Urinary bladder (tissue), 4 donors: ENCODE data around the gene PPP1R2. TPM values are rescaled to one million over a fixed set of nuclear protein-coding genes. Genes with fewer than 3 reads are reported as not detected.

ENCODE experiments used
- DNase-seq: peaks from one replicate; pipeline ENCODE4 v3.0.0-alpha.2; 2015; ENCODE audit errors: extremely low spot score
- H3K27ac ChIP-seq: one replicate; pipeline ENCODE4 v1.5.1; 2013; ENCODE audit warnings: low read depth, mild to moderate bottlenecking, moderate library complexity
- H3K36me3 ChIP-seq: one replicate; pipeline ENCODE4 v1.6.1; 2013; ENCODE audit warnings: mild to moderate bottlenecking, moderate library complexity; ENCODE audit not compliant: insufficient read depth
- H3K4me1 ChIP-seq: one replicate; pipeline ENCODE4 v1.6.1; 2013; ENCODE audit warnings: mild to moderate bottlenecking, moderate library complexity; ENCODE audit not compliant: insufficient read depth
- H3K4me3 ChIP-seq: one replicate; pipeline ENCODE4 v1.5.1; 2013; ENCODE audit warnings: low read depth, low read length
- WGBS: extraction: QIAGEN DNeasy Blood & Tissue Kit; methylation state at CpG from one replicate; pipeline ENCODE4 v1.1.7; 2013; 5-methylcytosine and 5-hydroxymethylcytosine counted together
- polyA plus RNA-seq: library from polyadenylated mRNA; stranded (reverse); fragments of 200-250 nt; gene quantifications from one replicate; pipeline ENCODE4 v1.2.3, GENCODE V29; 2013
- total RNA-seq: library from RNA; depleted of rRNA; stranded (reverse); fragments of >200 nt; gene quantifications from one replicate; pipeline ENCODE4 v1.2.3, GENCODE V29; 2014
- donor health status: healthy with polysubstance abuse.
- donor health status: healthy.

The PPP1R2 gene
- total and polyA plus RNA-seq, 2 donors = 47.7 to 104 TPM

DNA sequence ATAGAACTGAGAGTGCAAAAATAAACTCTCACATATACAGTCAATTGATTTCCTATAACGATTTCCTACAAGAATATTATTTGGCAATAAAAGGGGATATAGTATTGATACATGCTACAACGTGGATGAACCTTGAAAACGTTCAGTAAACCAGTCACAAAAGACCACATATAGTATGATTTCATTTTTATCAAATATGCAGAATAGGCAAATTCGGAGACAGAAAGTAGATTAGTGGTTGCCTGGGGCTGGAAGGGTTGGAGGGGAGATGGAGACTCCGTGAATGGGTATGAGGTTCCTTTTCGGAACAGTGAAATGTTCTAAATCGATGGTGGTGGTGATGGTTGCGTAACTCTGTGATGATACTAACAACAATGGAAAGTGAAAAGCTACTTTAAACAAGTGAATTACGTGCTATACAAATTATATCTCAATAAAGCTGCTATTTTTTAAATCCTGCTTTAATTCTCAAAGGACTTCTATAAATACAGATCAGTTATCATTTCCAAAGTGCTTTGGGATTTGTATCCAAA is 34.6 kb upstream of the PPP1R2 start:
- no peak for DNase-seq
- H3K27ac ChIP-seq = no peak overlapping the region
- no peak overlapping the region for H3K4me3 ChIP-seq
- H3K4me1 ChIP-seq = no peaks in the 10 kb centered on the region
- no peaks in the 10 kb centered on the region for H3K36me3 ChIP-seq
- 77% methylated on average over 9 of the region's 9 CpGs for WGBS

DNA sequence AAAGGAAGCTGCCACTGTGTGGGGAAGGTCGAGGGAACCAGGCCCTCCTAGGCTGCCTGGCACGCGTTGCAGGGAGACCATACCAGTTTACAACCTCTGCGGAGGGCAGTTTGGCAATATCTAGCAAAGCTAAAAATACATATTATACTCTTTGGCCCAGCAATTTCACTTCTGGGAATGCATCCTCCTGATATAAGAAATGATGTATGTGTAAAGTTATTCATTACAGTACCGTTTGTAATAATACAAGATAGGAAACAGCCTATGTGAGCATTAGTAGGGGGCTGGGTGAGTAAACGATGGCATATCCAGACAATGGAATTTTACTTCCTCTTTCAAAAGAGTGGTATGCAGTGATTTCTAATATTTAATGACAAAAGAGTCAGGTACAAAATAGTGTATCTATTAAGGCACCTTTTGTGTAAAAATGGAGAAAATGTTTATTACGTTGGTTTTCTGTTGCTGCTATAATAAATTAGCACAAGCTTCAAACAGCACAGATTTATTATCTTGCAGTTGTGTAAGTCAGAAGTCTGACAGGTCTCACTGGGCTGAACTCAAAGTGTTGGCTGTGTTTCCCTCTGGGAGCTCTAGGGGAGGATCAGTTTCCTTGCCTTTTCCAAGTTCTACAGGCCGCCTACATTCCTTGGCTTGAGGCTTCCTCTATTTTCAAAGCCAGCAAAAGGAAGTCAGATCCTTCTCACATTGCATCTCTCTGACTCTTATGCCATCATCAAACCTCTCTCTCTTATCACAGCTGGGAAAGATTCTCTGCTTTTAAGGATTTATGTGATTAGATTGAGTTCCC is 31.6 kb upstream of the PPP1R2 start:
- H3K36me3 ChIP-seq = no peaks in the 10 kb centered on the region
- H3K27ac ChIP-seq = no peak overlapping the region
- no peak overlapping the region for H3K4me3 ChIP-seq
- no peaks in the 10 kb centered on the region for H3K4me1 ChIP-seq
- no peak for DNase-seq
- 80% methylated on average over 8 of the region's 8 CpGs for WGBS

DNA sequence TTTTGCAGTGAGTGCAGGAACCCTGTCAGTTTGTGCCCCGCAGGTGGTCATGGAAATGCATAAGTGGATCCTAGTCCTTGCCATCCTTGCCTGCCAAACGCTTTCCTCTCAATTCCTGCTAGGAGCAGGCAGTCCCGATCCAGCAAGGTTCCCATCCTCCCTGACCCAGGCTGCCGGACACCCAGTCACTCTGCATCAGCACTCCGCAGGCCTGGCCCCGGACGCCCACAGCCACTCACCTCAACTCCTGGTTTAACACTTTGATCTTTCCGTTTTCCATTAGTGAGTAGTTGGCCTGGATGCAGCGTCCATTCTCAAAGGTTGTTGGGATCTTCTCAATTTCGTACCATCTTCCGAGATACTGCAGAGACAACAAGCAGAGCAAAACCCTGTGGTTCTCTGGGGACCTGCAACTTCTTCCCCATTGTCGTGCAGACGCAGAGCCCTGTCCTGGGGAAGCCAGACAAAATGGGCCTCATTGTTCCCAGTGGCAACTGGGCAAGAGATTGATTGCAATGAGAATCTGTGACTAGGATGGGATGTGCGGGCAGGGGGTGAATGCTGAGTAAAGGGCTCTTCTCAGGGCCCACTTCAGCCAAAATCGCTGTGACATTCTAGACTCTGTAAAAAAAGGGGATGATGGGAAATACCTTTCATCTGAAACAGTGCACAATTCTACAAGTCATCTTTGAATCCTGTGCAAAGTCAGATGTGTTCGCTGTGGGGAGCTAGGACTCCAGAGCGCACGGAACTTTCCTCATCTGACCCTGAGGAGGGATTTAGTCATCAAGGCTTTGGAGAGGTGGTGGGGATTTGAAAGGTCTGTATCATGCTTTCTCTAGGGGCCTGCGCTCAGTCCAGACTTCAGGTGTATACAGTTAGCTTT is 30.7 kb upstream of the PPP1R2 start:
- WGBS = 94% methylated on average over 19 of the region's 19 CpGs

DNA sequence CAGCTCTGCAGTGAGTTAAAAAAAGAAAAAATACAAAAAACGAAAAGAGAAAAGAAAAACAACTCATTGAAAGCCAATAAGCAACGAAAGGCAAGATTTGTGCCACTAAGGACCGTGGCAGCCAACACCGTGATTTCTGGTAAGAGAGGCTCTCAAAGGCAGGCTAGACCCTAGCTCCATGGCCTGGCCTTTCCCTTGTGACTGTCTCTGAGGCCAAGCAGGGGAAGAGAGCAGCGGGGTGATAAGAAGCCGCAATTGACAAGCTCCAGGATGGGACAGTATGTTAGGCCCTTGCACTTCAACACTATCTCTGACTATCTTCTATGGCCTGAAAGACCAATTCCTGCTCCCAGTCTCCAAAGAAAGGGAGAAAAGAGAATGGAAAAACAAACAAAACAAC is 28.2 kb upstream of the PPP1R2 start:
- 76% methylated on average over 6 of the region's 6 CpGs for WGBS
- Histone ChIP-seq H3K36me3 (no peaks in the 10 kb centered on the region), H3K4me1 (no peaks in the 10 kb centered on the region), H3K27ac (no peak overlapping the region), H3K4me3 (no peak overlapping the region)
- DNase-seq = no peak

More for the DNA sequence above, 30.7 kb upstream of the PPP1R2 start:
- H3K36me3 ChIP-seq = no peaks in the 10 kb centered on the region
- H3K4me3 ChIP-seq = no peak overlapping the region
- DNase-seq = no peak
- H3K27ac ChIP-seq = no peak overlapping the region
- H3K4me1 ChIP-seq = no peaks in the 10 kb centered on the region

DNA sequence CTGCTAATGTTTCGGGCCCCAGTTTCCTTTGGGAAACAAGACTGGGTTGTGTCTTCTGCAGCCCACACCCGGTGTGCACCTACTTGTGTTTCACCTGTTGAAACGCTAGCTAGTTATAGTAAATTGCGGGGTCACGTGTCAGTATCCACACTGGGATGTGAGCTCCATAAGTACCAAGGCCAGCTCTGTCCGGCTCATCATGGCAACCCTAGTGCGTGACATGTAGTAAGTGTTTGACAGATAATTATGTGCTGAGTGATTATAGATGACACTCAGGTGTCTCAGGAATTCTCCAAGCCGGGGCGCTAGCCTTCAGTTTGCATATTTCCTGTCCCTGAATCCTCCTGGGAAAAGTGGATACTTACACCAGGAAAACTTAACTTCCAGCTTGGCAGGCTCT is 27.8 kb upstream of the PPP1R2 start:
- Histone ChIP-seq H3K36me3 (no peaks in the 10 kb centered on the region), H3K4me3 (no peak overlapping the region), H3K4me1 (no peaks in the 10 kb centered on the region), H3K27ac (no peak overlapping the region)
- 75% methylated on average over 9 of the region's 9 CpGs for WGBS
- no peak for DNase-seq

DNA sequence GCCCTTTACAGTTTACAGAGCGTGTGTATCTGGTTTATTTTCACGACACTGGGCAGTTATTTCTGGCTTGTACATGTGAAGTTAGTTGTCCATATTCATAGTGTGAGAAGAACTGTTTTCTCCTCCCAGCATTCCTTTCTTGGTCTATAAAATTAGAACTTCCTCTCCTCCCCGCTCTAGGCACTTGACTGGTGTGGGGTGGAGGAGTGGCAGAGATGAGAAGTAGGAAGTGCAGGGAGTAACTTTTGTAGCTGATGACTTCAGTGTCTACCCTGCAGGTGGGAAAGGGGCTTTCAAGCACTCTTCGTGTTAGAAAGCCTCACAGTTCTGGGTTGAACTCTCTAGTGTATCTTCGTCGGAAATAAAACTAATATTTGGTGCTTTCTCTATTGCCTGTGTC is 27.2 kb upstream of the PPP1R2 start:
- Histone ChIP-seq H3K4me1 (no peaks in the 10 kb centered on the region), H3K4me3 (no peak overlapping the region), H3K27ac (no peak overlapping the region), H3K36me3 (no peaks in the 10 kb centered on the region)
- DNase-seq = no peak
- WGBS = 72% methylated on average over 6 of the region's 6 CpGs

DNA sequence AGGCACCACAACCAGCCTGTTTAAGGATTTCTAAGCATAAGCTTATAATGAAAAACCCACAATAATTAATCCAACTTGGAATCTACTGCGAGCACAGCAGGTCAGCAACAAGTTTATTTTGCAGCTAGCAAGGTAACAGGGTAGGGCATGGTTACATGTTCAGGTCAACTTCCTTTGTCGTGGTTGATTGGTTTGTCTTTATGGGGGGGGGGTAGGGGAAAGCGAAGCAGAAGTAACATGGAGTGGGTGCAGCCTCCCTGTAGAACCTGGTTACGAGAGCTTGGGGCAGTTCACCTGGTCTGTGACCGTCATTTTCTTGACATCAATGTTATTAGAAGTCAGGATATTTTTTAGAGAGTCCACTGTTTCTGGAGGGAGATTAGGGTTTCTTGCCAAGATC is 25.5 kb upstream of the PPP1R2 start:
- H3K27ac ChIP-seq = no peak overlapping the region
- DNase-seq = no peak
- 78% methylated on average over 5 of the region's 5 CpGs for WGBS
- no peak overlapping the region for H3K4me3 ChIP-seq
- no peaks in the 10 kb centered on the region for H3K4me1 ChIP-seq
- H3K36me3 ChIP-seq = no peaks in the 10 kb centered on the region

DNA sequence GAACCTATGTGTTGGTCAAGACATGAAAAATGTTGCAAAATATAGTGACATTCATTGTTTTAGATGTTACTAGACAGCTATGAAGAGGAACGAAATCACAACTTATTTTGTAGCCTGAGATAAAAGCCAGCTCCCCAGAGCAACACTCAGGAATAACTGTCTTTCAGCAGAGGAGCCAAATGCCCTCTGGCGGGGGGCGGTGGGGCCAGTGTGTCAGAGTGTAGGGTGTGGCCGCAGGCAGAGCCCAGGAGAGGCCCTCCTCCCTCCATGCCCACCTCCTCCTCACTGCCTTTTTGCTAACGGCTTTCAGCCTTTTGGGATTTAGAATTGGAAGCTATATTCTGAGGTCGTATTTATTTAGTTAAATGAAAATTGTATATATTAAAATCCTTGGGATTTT is 23.7 kb upstream of the PPP1R2 start:
- no peak for DNase-seq
- no peaks in the 10 kb centered on the region for H3K4me1 ChIP-seq
- no peaks in the 10 kb centered on the region for H3K36me3 ChIP-seq
- 43% methylated on average over 6 of the region's 6 CpGs for WGBS
- H3K4me3 ChIP-seq = no peak overlapping the region
- H3K27ac ChIP-seq = no peak overlapping the region

DNA sequence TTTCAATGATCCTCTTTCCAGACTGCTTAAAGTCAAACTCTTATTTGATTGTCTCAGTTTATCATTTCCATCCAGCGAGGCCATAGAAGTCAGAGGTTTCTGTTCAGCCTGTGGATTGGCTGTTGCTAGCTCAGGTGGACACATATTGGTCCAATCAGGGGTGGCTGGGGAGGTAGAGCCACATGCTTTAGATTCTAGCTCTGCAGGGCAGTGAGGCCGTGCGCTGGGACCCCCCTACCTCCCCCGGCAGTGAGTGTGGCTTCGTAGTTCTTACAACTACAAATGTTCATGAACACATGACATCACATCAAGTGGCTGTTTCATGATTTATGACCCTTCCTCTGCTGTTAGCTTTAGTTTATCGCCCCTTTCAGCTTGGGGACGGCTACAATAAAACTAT is 22.6 kb upstream of the PPP1R2 start:
- Histone ChIP-seq H3K4me3 (no peak overlapping the region), H3K4me1 (no peaks in the 10 kb centered on the region), H3K27ac (no peak overlapping the region), H3K36me3 (no peaks in the 10 kb centered on the region)
- DNase-seq = no peak
- WGBS = 33% methylated on average over 7 of the region's 7 CpGs

DNA sequence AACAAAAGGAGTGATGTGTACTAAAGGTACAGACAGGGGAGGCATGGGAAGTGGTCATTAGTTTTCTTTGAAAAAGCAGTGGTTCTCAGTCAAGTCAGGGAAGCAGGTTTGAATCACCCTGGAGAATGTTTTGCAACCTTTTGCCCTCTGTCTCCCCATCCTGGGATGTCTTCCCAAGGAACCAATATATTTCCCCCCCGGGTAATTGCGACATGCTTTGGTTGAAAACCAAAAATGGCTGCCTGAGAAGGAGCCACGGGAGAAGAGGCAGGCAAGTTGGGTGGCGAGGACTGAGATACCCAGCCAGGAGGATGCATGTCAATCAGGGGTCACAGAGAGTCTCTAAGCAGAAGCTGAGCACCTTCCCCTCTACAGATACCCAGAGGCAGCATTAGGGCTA is 20.2 kb upstream of the PPP1R2 start:
- no peak for DNase-seq
- Histone ChIP-seq H3K27ac (no peak overlapping the region), H3K4me1 (no peaks in the 10 kb centered on the region), H3K4me3 (no peak overlapping the region), H3K36me3 (no peaks in the 10 kb centered on the region)
- WGBS = 86% methylated on average over 4 of the region's 4 CpGs

DNA sequence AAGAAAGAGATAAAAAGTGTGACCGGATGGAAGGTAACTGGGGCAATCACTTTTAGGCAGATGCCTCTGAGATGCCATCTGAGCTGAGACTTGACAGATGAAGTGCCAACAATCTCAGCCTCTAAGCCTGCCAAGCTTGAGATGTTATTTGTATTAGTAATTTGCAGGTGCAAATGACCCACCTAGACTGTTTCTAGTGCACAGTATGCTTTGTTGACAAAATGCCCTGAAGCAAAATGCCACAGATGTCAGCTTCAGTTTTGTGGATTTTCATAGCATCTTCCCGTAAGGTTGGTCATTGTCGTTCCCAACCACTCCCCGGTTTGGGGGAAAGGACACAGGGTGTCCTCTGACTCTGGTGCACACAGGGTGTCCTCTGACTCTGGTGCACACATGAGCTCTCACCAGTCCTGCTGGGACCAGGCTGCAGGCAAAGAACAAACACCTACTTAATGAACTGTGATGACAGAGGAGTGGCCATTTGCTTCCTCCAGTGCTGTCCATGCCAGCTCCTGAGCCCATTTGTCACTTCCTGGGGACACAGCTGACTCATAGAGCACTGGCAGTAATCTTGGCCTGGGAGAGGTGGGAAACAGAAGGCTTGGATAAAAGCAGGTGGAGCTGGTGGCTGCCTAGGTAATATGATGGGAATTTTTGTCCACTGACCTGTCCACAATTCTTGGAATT is 16.7 kb upstream of the PPP1R2 start:
- no peaks in the 10 kb centered on the region for H3K4me1 ChIP-seq
- no peak overlapping the region for H3K4me3 ChIP-seq
- H3K36me3 ChIP-seq = no peaks in the 10 kb centered on the region
- 88% methylated on average over 4 of the region's 4 CpGs for WGBS
- no peak overlapping the region for H3K27ac ChIP-seq
- no peak for DNase-seq

DNA sequence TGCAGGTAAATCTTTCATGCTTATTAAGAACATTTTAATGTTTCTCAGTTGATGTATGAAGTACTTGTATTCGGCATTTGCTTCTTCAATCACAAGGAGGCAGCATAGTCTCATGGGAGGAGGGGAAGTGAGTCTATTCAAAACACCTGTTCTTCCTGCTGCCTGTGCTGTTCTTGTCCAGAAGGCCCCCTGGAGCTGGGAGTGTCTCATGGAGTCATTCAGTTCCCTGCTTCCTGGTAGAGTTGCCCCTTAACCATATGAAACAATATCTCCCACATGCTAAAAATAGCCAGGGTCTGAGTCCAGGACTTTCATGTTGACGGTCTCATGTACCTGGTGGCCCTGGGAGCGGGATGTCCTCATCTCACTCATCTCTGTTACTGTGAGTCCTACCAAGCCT is 15.5 kb upstream of the PPP1R2 start:
- Histone ChIP-seq H3K36me3 (no peaks in the 10 kb centered on the region), H3K4me1 (no peaks in the 10 kb centered on the region), H3K4me3 (no peak overlapping the region), H3K27ac (no peak overlapping the region)
- 66% methylated on average over 3 of the region's 3 CpGs for WGBS
- no peak for DNase-seq

DNA sequence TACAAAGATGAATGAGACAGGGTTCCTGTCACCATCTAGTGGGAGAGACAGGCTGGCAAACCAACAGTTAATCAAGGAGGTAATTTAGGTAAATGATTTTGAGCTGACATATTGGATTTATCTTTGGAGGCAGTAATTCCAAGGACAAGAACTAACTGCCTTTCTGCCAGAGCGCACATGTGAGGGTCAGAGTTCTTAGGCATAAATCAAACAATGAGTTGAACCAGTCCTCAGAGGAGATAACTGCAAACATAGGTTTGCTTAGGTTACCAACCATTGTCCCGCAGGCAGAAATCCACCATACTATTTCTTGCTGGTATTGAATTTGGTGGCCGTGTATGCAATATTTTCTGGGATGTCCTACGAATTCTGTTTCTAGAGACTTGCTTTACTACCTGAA is 14.2 kb upstream of the PPP1R2 start:
- H3K4me3 ChIP-seq = no peak overlapping the region
- H3K27ac ChIP-seq = no peak overlapping the region
- H3K36me3 ChIP-seq = no peaks in the 10 kb centered on the region
- no peak for DNase-seq
- no peaks in the 10 kb centered on the region for H3K4me1 ChIP-seq
- WGBS = 73% methylated on average over 4 of the region's 4 CpGs
